AG04449 (cell line): ENCODE measurements around the gene NSF.

Source experiments
- CTCF ChIA-PET: fragments of 350-600 bp; formaldehyde crosslinking; extraction: SDS; loops from one replicate; lab custom pipeline; 2021; ENCODE audit warnings: antibody characterized with exemption; lab: Yijun Ruan, JAX
- POLR2A ChIA-PET: fragments of 400-600, 350-600 bp; formaldehyde crosslinking; extraction: SDS; loops from one replicate; lab custom pipeline; 2020; ENCODE audit warnings: antibody characterized with exemption, inconsistent platforms; lab: Yijun Ruan, JAX
- DNase-seq: peaks from one replicate; pipeline ENCODE4 v3.0.0-alpha.2; 2010; ENCODE audit warnings: low read depth, low spot score
- H3K4me3 ChIP-seq: 2 replicates; pipeline ENCODE4 v1.5.1; 2011; ENCODE audit warnings: low read depth, mild to moderate bottlenecking, control low read depth, low read length
- CTCF ChIP-seq: IDR thresholded peaks from one replicate; pipeline ENCODE4 v1.5.1; 2011; ENCODE audit warnings: mild to moderate bottlenecking, moderate library complexity, low read length, control low read depth, inconsistent platforms; ENCODE audit not compliant: insufficient read depth; ENCODE audit errors: missing control alignments

The NSF gene

GRCh38 chr17:46787478-46787877, 197.0 kb downstream of the NSF start:
- no peak overlapping the region for H3K4me3 ChIP-seq
- DNase-seq, result no peak
- ChIA-PET POLR2A (no interaction called here), CTCF (interaction anchor here (0.9 to 1.3 kb wide), 3 partner anchors 9 to 152 kb away, joined by 3 to 6 read pairs (median 3); no protein-coding TSS in a partner anchor)
- no peak for TF ChIP-seq CTCF

- POLR2A ChIA-PET, result no interaction called here
- no peak overlapping the region for H3K4me3 ChIP-seq
- no peak for DNase-seq
- TF ChIP-seq CTCF, result no peak
- CTCF ChIA-PET, result interaction anchor here (0.6 to 1.3 kb wide), 3 partner anchors 7 to 13 kb away, joined by 3 read pairs; no protein-coding TSS in a partner anchor
Measured at GRCh38 chr17:46788300-46788699, 197.8 kb downstream of the NSF start.

- no peak for TF ChIP-seq CTCF
- DNase-seq, result no peak
- ChIA-PET POLR2A (no interaction called here), CTCF (interaction anchor here (0.6 to 1.0 kb wide), 2 partner anchors 8 to 14 kb away, joined by 3 read pairs; no protein-coding TSS in a partner anchor)
- H3K4me3 ChIP-seq, result no peak overlapping the region
Measured at GRCh38 chr17:46788796-46789195, 198.3 kb downstream of the NSF start.

GRCh38 chr17:46789610-46790009, 199.1 kb downstream of the NSF start:
- DNase-seq, result no peak
- ChIA-PET POLR2A (no interaction called here), CTCF (interaction anchor here (1.0 kb wide), 1 partner anchor 8 kb away, joined by 3 read pairs; no protein-coding TSS in a partner anchor)
- TF ChIP-seq CTCF, result no peak
- no peak overlapping the region for H3K4me3 ChIP-seq

- POLR2A ChIA-PET, result no interaction called here
- TF ChIP-seq CTCF, result no peak
- DNase-seq, result no peak
- no peak overlapping the region for H3K4me3 ChIP-seq
- CTCF ChIA-PET, result no interaction called here
Measured at GRCh38 chr17:46790216-46790615, 199.7 kb downstream of the NSF start.

- no peak for DNase-seq
- POLR2A ChIA-PET, result no interaction called here
- H3K4me3 ChIP-seq, result no peak overlapping the region
- no peak for TF ChIP-seq CTCF
- CTCF ChIA-PET, result no interaction called here
Measured at GRCh38 chr17:46791531-46791930, 201.1 kb downstream of the NSF start.
